Activated CD8-positive, alpha-beta memory T cell treated with anti-CD3 and anti-CD28 coated beads for 1 hour (primary cell): ENCODE results near the gene PNPLA5.

Source experiments
- DNase-seq, 2 donors: peaks; one replicate each; pipeline ENCODE4 v3.0.0-alpha.2; 2020; ENCODE audit warnings: low read depth in 1 of 2; ENCODE audit errors: extremely low read depth in 1 of 2

Gene PNPLA5

DNA sequence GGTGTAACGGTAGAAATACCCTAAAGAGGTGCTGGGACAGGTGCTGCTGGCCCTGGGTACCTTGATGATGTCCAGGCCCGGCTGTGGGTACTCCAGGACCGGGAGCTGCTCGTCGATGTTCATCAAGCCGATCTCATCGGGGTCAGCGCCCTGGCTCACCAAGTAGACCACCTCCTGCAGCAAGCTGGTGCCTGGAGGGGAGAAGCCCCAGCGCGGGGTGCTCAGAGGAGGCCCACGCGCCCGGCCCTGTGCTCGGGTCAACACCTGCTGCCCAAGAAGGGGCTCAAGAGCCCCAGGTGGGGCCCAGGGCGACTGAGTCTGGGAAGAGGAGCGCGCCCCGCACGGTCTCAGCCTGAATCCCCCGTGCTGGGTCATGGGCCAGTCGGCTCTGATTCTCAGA lies 50.1 kb downstream of the PNPLA5 start:
- no peak for DNase-seq

DNA sequence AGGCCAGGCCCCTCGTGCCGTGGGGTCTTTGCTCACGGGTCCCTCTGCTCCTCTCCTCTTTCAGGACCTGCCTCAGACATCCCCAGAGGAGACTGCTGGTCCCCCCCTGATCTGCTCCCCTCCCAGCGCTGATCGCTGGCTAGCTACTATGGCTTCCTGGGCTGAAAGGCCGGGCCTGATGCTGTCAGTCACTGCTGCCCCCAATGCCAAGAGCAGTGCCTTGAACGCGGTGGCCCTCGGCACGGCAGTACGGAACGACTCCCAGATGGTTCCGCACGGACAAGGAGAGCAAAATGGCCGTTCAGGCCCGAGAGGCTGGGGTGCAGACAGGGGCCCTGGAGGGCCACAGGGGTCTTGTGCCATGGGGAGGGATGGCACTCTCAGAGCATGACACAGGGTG lies 51.0 kb downstream of the PNPLA5 start:
- DNase-seq: no peak

DNA sequence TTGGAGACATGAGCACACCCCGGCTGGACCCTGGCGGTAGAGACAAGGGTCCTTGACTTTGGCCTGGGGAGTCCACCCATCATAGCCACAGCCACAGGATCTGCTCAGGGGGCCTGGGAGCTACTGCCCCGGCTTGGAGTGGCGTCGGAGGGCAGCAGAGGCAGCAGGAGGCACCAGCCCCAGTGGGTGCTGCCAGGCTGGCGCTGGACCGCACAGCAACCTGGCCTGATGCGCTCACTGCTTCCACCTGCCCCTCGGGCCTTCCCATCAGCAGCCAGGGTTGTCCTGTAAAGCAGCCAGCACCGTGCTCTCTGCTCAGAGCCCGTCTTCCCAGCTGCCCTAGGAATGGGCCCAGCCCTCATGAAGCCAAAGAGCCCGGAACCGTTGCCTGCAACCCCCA lies 51.4 kb downstream of the PNPLA5 start:
- no peak for DNase-seq

DNA sequence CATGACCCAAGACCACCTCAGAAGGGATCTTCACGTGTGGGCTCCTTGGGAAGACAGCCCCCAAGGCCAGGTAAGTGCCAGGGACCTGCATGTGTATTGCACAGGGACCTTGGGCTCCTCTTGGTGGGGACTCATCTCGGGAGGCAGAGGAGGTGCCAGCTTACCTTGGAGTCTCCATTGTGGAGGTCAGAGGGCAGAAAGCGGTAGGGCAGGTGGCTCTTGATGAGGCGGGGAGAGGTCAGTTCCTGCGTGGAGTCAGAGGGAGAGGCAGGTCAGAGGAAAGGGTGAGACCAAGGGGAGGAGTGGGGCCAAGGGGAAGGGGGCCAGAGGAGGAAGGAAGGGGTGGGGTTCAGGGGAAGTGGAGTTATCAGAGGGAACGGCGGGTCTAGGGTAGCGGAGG lies 52.0 kb downstream of the PNPLA5 start:
- DNase-seq: no peak

DNA sequence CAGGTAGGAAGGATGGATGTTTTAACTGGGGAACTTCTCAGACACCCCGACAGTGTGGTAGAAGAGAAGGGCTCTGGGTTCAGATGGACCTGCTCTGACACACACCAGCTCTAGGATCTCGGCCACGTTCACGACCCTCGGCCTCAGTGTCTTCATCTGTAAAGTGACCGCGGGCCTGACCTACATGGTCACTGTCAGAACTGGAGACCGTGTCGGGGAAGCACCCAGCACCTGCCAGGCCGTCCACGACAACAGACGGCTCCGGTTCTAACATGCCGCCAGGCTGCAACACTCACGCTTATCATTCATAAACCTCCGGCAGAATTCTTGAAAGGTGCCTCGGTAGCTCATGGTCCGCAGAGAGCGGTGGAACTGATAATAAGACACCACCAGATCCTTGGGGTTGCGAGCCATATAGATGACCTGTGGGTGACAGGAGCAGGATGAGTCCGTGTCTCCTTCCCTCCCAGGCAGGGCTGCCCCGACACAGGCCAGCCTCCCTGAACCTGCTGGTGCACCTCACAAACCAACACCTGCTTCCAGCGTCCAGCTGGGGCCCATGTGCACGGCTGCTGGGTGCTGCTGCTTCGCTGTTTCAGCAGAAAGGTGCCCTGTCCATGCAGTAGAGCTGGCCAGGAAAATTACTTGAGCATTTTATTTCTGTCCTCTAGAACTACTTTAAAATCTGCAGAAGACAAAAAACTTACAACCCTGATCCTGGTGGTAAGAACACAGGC lies 53.1 kb downstream of the PNPLA5 start:
- DNase-seq: no peak

DNA sequence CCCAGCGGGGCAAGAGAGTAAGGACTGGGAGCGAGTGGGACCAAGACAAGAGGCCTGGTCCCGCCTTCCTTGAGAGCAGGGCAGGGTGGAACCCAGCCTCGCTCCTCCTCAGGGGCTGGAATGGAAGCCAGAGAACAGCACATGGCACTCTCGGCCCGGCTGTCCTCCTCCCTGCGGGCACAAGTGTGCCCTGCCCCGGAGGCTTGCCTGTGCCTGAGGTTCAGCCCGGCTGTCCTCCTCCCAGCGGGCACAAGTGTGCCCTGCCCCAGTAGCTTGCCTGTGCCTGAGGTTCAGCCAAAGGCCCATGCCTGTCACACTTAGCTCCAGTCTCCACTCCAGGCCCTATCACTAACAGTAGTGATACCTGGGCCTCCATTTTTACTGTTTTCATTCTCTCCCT lies 53.7 kb downstream of the PNPLA5 start:
- DNase-seq: no peak

DNA sequence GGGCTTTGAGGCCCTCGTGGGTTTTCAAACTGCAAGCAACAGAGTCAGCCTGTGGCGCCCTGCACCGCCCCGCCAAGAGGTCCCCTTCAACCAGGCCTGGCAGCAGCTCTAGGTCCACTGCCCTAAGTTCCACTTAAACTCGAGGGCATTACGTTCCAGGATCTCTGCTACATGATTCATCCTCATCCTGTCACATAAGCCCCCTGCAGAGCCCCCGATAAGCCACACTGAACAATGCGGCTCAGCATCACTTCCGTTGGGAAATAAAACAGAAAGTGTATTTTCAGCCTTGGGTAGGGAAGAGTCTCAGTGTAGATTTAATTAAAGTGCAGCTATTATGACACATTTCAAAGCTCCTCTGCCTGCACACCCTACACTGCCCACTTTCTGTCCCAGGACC lies 54.1 kb downstream of the PNPLA5 start:
- DNase-seq: no peak

DNA sequence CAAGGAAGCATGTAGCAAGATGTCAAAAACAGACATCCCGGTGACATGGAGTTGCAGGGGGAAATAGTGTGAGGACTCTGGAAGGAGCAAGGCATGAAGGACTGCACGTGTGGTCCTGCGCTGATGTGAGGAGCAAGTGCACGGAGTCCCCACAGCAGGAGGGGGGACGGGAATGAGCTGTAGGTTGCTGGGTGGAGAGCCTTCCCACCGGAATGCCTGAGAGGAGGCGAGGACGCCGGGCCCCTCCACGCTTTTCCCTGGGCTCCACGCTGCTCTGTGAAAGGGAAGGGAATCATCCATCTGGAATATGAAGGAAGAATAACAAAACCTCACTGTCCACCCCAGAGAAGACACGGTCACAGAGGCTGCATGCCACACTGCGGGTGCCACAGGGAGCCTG lies 56.1 kb downstream of the PNPLA5 start:
- no peak for DNase-seq

DNA sequence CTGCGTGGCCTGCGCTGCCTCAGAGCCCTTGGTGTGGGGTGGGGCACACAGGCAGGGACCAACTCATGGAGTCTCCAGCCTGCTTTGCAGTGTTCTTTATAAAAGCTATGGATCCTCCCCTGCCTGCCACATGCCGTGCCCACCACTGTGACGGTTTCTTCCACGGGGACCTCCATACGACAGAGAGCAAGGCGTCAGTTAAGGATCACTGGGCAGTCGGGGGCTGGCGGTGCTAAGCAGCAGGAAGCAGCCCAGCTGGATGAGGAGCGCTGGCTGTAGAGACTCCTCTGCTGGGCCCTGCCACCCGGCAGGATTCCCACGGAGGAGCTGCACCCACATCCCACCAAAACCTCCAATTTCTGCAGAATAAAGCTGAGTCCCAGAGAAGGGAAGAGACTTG lies 56.6 kb downstream of the PNPLA5 start:
- DNase-seq: no peak

DNA sequence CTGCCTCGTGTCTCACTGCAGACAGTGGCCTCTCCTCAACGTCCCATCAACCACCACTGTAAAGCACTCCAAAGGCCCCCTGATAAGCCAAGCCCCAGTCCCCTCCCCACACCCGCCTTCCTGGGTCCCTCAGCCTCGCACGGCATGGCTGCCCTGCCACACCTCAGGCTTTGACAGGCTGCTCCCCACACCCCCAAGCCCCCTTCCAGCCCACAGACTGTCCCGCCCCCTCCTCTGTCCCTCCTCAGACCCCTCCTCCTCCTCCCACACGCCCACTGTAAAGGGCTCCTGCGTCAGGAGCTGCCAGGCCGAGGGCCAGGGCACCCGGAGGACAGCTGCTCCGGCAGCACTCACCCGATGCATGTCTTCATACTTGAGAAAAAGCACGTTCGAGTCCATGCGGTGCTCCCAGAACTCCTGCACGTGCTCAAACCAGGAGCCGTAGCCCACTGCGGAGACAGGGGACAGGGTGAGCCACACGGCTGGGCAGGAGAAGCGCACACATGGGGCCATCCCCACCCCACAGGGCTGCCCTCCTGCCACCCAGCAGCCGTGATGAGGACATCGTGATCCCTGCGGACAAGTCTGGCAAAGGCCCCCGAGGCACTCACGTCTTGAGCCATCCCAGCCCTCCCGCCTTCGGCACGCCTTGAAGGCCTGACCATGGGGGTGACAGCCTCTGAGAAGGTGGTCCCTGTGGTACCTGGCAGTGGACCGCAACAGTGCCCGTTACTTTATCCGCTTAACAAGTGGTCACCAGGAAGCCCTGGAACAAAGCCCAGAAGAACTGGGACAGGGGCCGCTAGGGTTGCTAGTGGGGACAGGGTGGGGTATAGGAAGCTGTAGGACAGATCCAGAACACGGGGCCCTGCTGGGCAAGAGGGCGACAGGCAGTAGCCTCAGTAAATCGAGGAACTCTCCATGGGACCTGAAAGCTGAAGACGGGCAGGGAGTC lies 58.2 kb downstream of the PNPLA5 start:
- DNase-seq: no peak

DNA sequence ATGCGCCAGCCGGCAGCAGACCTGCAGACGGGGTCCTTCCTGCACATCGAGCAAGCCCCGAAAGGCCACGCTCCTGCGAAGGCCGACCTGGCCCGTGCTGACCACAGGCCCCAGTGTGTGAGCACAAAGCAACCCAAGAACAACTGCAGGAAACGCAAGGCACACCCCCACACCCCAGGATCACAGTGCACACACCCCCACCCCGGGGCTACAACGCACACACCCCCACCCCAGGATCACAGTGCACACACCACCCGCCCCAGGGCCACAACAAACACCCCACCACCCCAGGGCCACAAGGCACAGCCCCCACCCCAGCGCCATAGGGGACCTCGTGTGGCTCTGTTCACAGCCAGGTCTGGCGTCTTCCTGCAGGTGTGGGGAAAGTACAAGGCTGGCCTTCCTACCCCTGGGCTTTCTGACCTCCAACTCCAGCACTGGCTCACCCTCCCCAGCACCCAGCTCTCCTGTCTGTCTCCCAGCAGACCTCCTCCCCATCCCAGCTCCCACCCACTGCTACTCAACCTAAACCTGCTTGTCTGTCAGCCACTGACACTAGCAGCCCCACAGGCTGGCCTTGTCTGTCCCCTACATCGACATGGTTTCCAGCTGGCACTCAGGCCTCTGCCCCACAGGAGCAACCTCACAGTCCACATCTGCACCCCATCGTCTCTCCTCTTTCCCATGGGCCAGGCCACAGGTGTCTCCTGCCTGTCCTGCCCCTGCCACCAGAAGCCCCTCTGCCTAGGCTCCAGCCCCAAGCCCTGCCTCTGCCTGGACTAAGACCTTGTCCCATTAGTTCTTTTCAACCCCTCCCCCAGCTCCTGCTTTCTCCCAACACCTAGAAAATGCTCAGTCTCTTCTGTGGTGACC lies 59.2 kb downstream of the PNPLA5 start:
- no peak for DNase-seq

DNA sequence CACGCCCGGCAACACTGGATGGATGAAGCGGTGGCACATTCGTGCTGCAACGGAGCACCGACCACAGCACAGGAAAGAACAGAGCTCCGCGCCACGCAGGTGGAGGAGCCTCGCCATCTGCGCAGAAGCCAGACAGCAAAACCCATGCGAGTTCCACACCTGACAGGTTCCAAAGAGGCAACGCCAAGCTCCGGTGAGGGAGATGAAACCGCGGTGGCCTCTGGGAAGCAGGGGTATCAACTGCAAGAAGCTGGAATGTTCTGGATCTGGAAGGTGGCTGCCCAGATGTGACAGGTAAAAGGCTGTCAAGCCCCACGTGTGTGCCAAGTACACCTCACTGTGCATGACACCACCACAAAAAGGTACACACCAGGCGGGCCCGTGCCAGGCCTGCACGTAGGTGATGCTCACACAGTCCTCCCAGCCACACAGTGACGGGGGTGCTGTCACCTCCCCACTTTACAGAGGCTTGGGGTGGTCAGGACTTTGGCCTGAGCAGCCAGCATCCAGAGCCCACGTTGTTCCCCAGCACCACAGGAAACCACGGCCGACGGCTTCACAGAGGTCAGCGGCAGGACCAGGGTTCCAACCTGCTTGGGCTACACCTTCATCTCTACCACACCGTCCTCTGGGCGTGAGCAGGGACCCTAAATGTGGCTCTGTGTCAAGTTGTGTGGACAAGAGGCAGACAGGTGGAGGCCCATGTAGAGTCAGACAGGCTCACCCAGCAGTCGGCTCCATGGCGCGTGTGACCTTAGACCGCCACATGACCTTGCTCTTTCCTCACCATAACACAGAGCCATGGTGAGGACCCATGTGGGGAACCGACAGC lies 60.0 kb downstream of the PNPLA5 start:
- no peak for DNase-seq

DNA sequence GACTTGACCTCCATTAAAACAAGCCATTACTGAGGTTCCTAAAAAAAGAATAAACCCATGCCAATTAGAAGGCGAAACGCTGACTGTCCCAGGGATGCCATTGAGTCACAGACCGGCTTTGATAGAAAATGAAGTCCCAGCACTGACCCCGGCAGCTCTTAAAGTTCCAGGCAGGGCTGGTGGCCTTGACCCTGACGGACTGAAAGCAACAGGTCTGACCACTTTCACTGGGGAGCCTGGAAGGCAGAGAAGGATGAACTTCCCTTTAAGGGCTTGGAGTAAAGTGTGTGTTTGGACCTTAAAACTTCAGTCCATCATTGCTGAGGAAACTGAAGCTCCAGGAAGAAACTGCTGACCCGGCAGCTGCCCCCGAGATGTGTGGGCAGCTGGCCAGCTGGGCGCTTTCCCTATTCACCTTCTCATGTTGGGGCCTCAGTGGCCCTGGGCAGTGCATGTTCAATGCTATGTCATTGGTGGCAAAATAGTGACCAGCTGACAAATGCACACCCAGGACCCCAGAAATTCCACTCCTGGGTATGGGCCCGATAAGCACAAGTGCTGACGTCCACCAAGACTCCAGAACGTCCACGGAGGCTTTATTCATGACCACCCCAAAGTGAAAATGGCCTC lies 60.8 kb downstream of the PNPLA5 start:
- no peak for DNase-seq

DNA sequence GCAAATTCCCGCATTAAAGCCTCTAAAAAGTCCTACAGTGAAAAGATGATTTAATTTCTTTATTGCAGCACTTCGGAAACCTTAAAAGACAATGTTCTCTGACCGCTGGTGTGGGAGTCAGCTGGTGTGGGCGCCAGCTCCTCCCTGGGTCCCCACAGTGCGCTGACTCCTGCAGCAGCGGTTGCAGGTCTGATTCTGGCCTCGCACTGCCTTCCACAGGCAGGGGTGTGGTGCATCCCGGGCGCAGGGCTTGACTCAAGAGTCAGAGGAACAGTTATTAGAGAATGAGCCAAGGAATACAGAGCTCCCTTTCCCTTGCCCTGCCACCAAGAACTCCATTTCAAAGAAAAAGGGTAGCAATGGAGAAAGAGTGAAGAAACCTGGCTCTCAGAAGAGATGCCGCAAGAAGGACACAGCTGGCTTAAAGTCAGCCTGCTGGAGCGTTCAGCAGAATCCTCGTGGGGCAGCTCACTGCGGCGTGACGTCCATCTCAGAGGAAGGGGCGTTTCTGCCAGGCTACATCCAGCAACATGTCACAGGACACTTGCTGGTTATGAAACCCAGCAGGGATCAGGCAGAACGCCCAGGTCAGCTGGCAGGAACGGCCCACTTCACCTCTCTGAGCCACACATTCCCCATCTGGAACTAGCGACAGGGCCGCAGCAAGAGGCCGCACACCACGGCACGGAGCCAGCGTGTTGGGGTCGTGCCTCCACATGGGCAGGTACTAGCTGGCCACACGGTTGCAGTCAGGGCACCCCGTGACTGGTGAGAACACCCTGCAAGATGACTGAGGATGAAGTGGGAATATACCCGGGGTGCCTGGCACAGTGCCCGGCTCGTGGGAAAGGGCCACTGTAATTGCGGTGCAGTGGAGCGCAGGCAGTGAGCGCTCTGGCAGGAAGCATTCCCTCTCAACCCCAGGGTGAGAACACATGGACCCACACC lies 61.6 kb downstream of the PNPLA5 start:
- DNase-seq: no peak
